K562 (cell line): ENCODE measurements around the gene DEDD. TPM values are rescaled to one million over a fixed set of nuclear protein-coding genes. Genes with fewer than 3 reads are reported as not detected.

Experiments
- ATAC-seq: fragments of 200-7000 bp; cut with Tn5 transposase; 3 replicates; pipeline ENCODE4 v1.9.1; 2020; ENCODE audit warnings: moderate library complexity
- BruUV-seq: library from RNA; stranded (reverse); fragments of 400-500 nt; replicated peaks from 2 replicates; lab custom pipeline; 2021; lab: Mats Ljungman, UMichigan
- CTCF ChIA-PET: fragments of 300-600 bp; formaldehyde crosslinking; extraction: SDS; loops from one replicate; lab custom pipeline; 2021; ENCODE audit warnings: low intra/inter-chr PET ratio; lab: Yijun Ruan, JAX
- POLR2A ChIA-PET: fragments of 300-600, 350-650 bp; sonication (Branson Sonifier 250); formaldehyde crosslinking; extraction: SDS; loops from one replicate; lab custom pipeline; 2021; ENCODE audit warnings: antibody characterized with exemption, inconsistent platforms; lab: Yijun Ruan, JAX
- DNase-seq, 4 experiments: peaks; one replicate each; pipeline versions ENCODE4 v3.0.0 to v3.0.0-alpha.2; 2011 to 2018; ENCODE audit warnings: low spot score in 3 of 4, mixed read lengths in 3 of 4; ENCODE audit errors: extremely low read depth in 1 of 4
- FAIRE-seq: peaks from 2 replicates; lab custom pipeline; 2011; peaks lifted over from hg19 to GRCh38; lab: Jason Lieb, UNC
- H2AFZ ChIP-seq: 2 replicates; pipeline ENCODE4 v1.6.0; 2011; ENCODE audit warnings: low read depth, low read length, control low read depth, inconsistent platforms
- H3K27ac ChIP-seq: fragments of 200-600 bp; 3 replicates; pipeline ENCODE4 v1.8.0; 2011; ENCODE audit warnings: low read depth, mild to moderate bottlenecking, control low read depth, inconsistent platforms, low read length, moderate library complexity, mixed read lengths; ENCODE audit errors: extremely low read depth
- H3K27me3 ChIP-seq, 2 experiments: fragments of 300-600 bp in 1 of 2; 2 replicates in 1 of 2; 3 replicates in 1 of 2; pipeline versions ENCODE4 v1.6.0 to v1.8.0; 2011; ENCODE audit warnings: inconsistent platforms in 2 of 2, low read length in 2 of 2, mild to moderate bottlenecking in 1 of 2, mixed read lengths in 1 of 2, moderate library complexity in 1 of 2; ENCODE audit not compliant: control insufficient read depth in 2 of 2, insufficient read depth in 2 of 2
- H3K36me3 ChIP-seq: fragments of 300-600 bp; 3 replicates; pipeline ENCODE4 v1.8.0; 2011; ENCODE audit warnings: mild to moderate bottlenecking, low read length, inconsistent platforms; ENCODE audit not compliant: control insufficient read depth, insufficient read depth
- H3K4me1 ChIP-seq, 2 experiments: fragments of 200-600 bp in 1 of 2; replicated peaks in 1 of 2; 2 replicates in 1 of 2; 3 replicates in 1 of 2; pipeline versions ENCODE4 v1.5.1 to v1.8.0; 2011; ENCODE audit warnings: inconsistent platforms in 2 of 2, low read length in 2 of 2, mild to moderate bottlenecking in 1 of 2, mixed read lengths in 1 of 2, moderate library complexity in 1 of 2; ENCODE audit not compliant: control insufficient read depth in 2 of 2, insufficient read depth in 2 of 2
- H3K4me2 ChIP-seq: 2 replicates; pipeline ENCODE4 v1.6.1; 2011; ENCODE audit warnings: low read length, control low read depth, inconsistent platforms, mixed read lengths; ENCODE audit not compliant: insufficient read depth
- H3K4me3 ChIP-seq: fragments of 200-600 bp; sonication (generic), shearing (Covaris generic); 2 replicates; pipeline ENCODE4 v1.5.1; 2016; ENCODE audit warnings: control low read depth, inconsistent platforms
- H3K79me2 ChIP-seq: fragments of 200-600 bp; 3 replicates; pipeline ENCODE4 v1.8.0; 2011; ENCODE audit warnings: low read length, inconsistent platforms; ENCODE audit not compliant: control insufficient read depth, insufficient read depth
- H3K9ac ChIP-seq, 2 experiments: 2 replicates each; pipeline versions ENCODE4 v1.6.0 to v1.6.1; 2011; ENCODE audit warnings: low read depth in 2 of 2, low read length in 2 of 2, control low read depth in 1 of 2, inconsistent platforms in 1 of 2, mild to moderate bottlenecking in 1 of 2, mixed read lengths in 1 of 2; ENCODE audit not compliant: insufficient read depth in 1 of 2
- H3K9me1 ChIP-seq: one replicate; pipeline ENCODE4 v1.6.0; 2011; ENCODE audit warnings: inconsistent platforms, mild to moderate bottlenecking, low read length, moderate library complexity; ENCODE audit not compliant: control insufficient read depth, insufficient read depth
- H3K9me3 ChIP-seq: replicated peaks from 2 replicates; pipeline ENCODE4 v1.5.1; 2011; ENCODE audit warnings: low read depth, low read length, inconsistent platforms; ENCODE audit not compliant: control insufficient read depth, insufficient read depth
- H4K20me1 ChIP-seq: replicated peaks from 2 replicates; pipeline ENCODE4 v1.6.1; 2011; ENCODE audit warnings: low read length, inconsistent platforms, mixed read lengths; ENCODE audit not compliant: control insufficient read depth, insufficient read depth
- ATF1 ChIP-seq, 2 experiments: fragments of 450-650 bp in 1 of 2; IDR thresholded peaks; 2 replicates each; pipeline ENCODE4 v1.6.1; 2016; ENCODE audit warnings: missing compliant biosample characterization in 1 of 2, missing genetic modification characterization in 1 of 2
- HCFC1 ChIP-seq: IDR thresholded peaks from 2 replicates; pipeline ENCODE4 v1.6.1; 2012; ENCODE audit warnings: low read depth, low read length, improper control_type of control experiment
- ILF3 ChIP-seq: fragments of 450-650 bp; IDR thresholded peaks from 2 replicates; pipeline ENCODE4 v1.6.1; 2018; ENCODE audit warnings: antibody characterized with exemption, mild to moderate bottlenecking, moderate library complexity, borderline replicate concordance
- JUND ChIP-seq, 2 experiments: IDR thresholded peaks; 2 replicates in 1 of 2; 3 replicates in 1 of 2; pipeline ENCODE4 v1.6.1; 2011; ENCODE audit warnings: borderline replicate concordance in 2 of 2, low read depth in 2 of 2, low read length in 2 of 2, improper control_type of control experiment in 1 of 2, missing biosample characterization in 1 of 2, missing genetic modification characterization in 1 of 2, missing genetic modification reagents in 1 of 2
- KDM4B ChIP-seq, 2 experiments: fragments of 450-650 bp in 1 of 2; sonication (generic) in 1 of 2; IDR thresholded peaks; 2 replicates each; pipeline ENCODE4 v1.6.1; 2016 to 2017; ENCODE audit warnings: borderline replicate concordance in 2 of 2, antibody characterized with exemption in 1 of 2, low read depth in 1 of 2, mild to moderate bottlenecking in 1 of 2
- NFIC ChIP-seq: fragments of 450-650 bp; IDR thresholded peaks from 2 replicates; pipeline ENCODE4 v1.6.1; 2017; ENCODE audit warnings: mild to moderate bottlenecking, inconsistent platforms
- SRF ChIP-seq, 2 experiments: fragments of 250-450, 450-650 bp in 1 of 2; sonication (Bioruptor Pico) in 1 of 2; sonication (generic) in 1 of 2; formaldehyde crosslinking; IDR thresholded peaks; 2 replicates each; pipeline versions ENCODE4 v1.5.0 to v1.5.1; 2020 to 2022; ENCODE audit warnings: mild to moderate bottlenecking in 1 of 2, missing genetic modification reagents in 1 of 2
- TAF7 ChIP-seq: fragments of 450-650 bp; IDR thresholded peaks from 2 replicates; pipeline ENCODE4 v1.6.1; 2016; ENCODE audit warnings: missing genetic modification characterization, missing compliant biosample characterization
- ZNF274 ChIP-seq: IDR thresholded peaks from 2 replicates; pipeline ENCODE4 v1.6.1; 2011; ENCODE audit warnings: low read depth, mild to moderate bottlenecking, low read length, moderate library complexity, borderline replicate concordance
- WGBS: fragments of 100-300 bp; shearing (Covaris generic); methylation state at CpG from one replicate; pipeline ENCODE4 v1.1.6; 2016; ENCODE audit warnings: low coverage, mixed read lengths; ENCODE audit not compliant: insufficient coverage; ENCODE audit errors: missing lambda C conversion rate; 5-methylcytosine and 5-hydroxymethylcytosine counted together
- in situ Hi-C: fragments of 300-500 bp; cut with MboI; formaldehyde crosslinking; loops from 4 replicates; pipeline ENCODE4 v1.15.0; 2018; ENCODE audit warnings: inconsistent platforms, mixed read lengths
- intact Hi-C: fragments of 100-400 bp; cut with micrococcal nuclease; formaldehyde crosslinking; loops from 2 replicates; pipeline ENCODE4 v1.14.2; 2022
- polyA plus RNA-seq, 8 experiments: library from polyadenylated mRNA; depleted of rRNA in 4 of 8; stranded (reverse) in 5 of 8; unstranded in 3 of 8; fragments of >200 nt; fragmentation: Nextera tagmentation in 2 of 8; fragmentation: Illumina TruSeq in 1 of 8; extraction: Ambion mirVana in 2 of 8; extraction: Trizol in 1 of 8; gene quantifications; 2 replicates each; pipeline versions ENCODE4 v1.2.1 to v1.2.3, GENCODE V29; 2011 to 2014; ENCODE audit warnings: inconsistent platforms in 1 of 8, missing spikeins in 1 of 8
- total RNA-seq, 7 experiments: library from RNA; depleted of rRNA in 6 of 7; stranded (reverse); fragments of >200 nt in 6 of 7; fragmentation: Illumina TruSeq in 2 of 7; extraction: Trizol in 2 of 7; gene quantifications; 2 replicates each; pipeline versions ENCODE4 v1.2.1 to v1.2.3, GENCODE V29; 2011 to 2021; ENCODE audit warnings: low replicate concordance in 1 of 7
- TF ChIP-seq, protein P1 (sequence below), 2 experiments: fragments of 450-650 bp in 1 of 2; sonication (generic) in 1 of 2; formaldehyde crosslinking in 1 of 2; IDR thresholded peaks in 1 of 2; conservative IDR thresholded peaks in 1 of 2; 2 replicates each; pipeline versions ENCODE4 v1.6.1 to v1.8.1; 2016 to 2023; ENCODE audit warnings: mild to moderate bottlenecking in 2 of 2, moderate library complexity in 2 of 2, inconsistent platforms in 1 of 2, missing genetic modification reagents in 1 of 2
- TF ChIP-seq, protein P2 (sequence below): sonication (generic); formaldehyde crosslinking; IDR thresholded peaks from 2 replicates; pipeline ENCODE4 v1.8.1; 2023; ENCODE audit warnings: mild to moderate bottlenecking, missing genetic modification reagents
- TF ChIP-seq, protein P3 (sequence below): fragments of 200-800 bp; sonication (Bioruptor generic); IDR thresholded peaks from 2 replicates; pipeline ENCODE4 v1.6.1; 2016; ENCODE audit warnings: missing genetic modification characterization, missing compliant biosample characterization

Gene DEDD
- total and polyA plus RNA-seq, 9 of the 15 experiments (the other 6 are each of a cell fraction or from before 2014, with no cell fraction given): 11.6 to 41.0 (median 16.8) TPM

DNA sequence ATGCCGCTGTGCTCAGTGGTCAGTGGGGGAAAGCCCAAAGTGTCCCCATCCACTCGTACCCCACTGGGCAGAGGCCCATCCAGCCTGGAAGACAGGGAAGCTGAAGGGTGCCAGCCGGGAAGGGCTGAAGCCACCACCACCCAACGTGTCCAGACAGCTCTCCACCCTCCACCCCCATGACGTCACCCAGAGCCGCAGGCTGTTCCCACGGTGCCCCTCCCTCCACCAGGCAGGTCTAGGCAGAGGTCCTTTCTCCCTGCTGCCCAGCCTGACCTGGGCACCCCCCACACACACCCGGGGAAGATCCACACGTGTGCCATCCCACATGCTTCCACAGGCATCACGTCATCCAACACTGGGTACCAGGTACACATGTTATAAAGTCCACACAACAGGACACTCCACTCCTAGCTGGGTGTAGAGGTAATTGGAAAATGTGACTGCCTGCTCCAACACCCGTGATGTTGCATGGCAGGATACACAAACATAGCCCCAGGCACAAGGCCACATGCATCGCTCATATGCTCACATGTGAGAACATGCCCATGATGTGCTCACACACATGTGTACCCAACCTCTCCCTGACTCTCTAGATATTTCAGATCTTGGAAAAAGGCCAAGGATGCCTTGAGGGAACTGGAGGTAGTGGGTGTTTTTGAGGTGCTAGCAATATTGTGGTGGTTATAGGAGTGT is 57.6 kb downstream of the DEDD start:
- Histone ChIP-seq H3K9me1 (no peaks in the 10 kb centered on the region), H3K9ac (peak overlapping the region in 1 of 2 experiments; percentile 31; a peak in 2 of 4 replicates), H3K4me2 (no peak overlapping the region), H3K79me2 (no peaks in the 10 kb centered on the region), H3K4me1 (peaks cover 8 to 25% of the 10 kb centered on the region in 2 experiments; a peak in 3 of 5 replicates), H2AFZ (peak overlapping the region; percentile 50; the same call in 1 of the 2 replicates), H3K27me3 (no peaks in the 10 kb centered on the region), H3K27ac (no peak overlapping the region), H3K4me3 (no peak overlapping the region), H3K36me3 (no peaks in the 10 kb centered on the region), H3K9me3 (no peaks in the 10 kb centered on the region), H4K20me1 (no peaks in the 10 kb centered on the region)
- FAIRE-seq (peak; percentile 15), ATAC-seq (peak; percentile 41; the same call in 2 of the 3 replicates), DNase-seq (peak in 2 of 4 experiments; percentile 58 to 64)
- BruUV-seq: no TSS peak
- POLR2A ChIA-PET: interaction anchor here (1.0 to 1.9 kb wide), 2 partner anchors 10 to 58 kb away, joined by 4 to 8 read pairs; no protein-coding TSS in a partner anchor
- CTCF ChIA-PET: no interaction called here
- WGBS: 19% methylated on average over 12 of the region's 12 CpGs
- in situ Hi-C loops (loop anchor here (25.0 kb wide), 1 partner anchor 238 kb away; no protein-coding TSS in a partner anchor), intact Hi-C loops (loop anchor here (10.0 kb wide), 1 partner anchor 60 kb away; the partner anchor contains the start of gene DEDD)
- no peak for TF ChIP-seq SRF (CRISPR knock-in tag; IDR thresholded peaks at IDR 0.05)
- TF ChIP-seq HCFC1: no peak
- TF ChIP-seq, protein P1, sequence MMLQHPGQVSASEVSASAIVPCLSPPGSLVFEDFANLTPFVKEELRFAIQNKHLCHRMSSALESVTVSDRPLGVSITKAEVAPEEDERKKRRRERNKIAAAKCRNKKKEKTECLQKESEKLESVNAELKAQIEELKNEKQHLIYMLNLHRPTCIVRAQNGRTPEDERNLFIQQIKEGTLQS (IDR thresholded peaks at IDR 0.05): peak; percentile 92
- TF ChIP-seq, protein P1 (CRISPR knock-in tag; conservative IDR thresholded peaks at IDR 0.05): no peak
- no peak for TF ChIP-seq KDM4B (IDR thresholded peaks at IDR 0.05; ENCODE audit: borderline replicate concordance in 2 of 2, low read depth in 1 of 2)
- TF ChIP-seq, protein P2, sequence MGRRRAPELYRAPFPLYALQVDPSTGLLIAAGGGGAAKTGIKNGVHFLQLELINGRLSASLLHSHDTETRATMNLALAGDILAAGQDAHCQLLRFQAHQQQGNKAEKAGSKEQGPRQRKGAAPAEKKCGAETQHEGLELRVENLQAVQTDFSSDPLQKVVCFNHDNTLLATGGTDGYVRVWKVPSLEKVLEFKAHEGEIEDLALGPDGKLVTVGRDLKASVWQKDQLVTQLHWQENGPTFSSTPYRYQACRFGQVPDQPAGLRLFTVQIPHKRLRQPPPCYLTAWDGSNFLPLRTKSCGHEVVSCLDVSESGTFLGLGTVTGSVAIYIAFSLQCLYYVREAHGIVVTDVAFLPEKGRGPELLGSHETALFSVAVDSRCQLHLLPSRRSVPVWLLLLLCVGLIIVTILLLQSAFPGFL (CRISPR knock-in tag): no peak
- no peak for TF ChIP-seq ILF3
- TF ChIP-seq NFIC: peak; percentile 57
- TF ChIP-seq, protein P3, sequence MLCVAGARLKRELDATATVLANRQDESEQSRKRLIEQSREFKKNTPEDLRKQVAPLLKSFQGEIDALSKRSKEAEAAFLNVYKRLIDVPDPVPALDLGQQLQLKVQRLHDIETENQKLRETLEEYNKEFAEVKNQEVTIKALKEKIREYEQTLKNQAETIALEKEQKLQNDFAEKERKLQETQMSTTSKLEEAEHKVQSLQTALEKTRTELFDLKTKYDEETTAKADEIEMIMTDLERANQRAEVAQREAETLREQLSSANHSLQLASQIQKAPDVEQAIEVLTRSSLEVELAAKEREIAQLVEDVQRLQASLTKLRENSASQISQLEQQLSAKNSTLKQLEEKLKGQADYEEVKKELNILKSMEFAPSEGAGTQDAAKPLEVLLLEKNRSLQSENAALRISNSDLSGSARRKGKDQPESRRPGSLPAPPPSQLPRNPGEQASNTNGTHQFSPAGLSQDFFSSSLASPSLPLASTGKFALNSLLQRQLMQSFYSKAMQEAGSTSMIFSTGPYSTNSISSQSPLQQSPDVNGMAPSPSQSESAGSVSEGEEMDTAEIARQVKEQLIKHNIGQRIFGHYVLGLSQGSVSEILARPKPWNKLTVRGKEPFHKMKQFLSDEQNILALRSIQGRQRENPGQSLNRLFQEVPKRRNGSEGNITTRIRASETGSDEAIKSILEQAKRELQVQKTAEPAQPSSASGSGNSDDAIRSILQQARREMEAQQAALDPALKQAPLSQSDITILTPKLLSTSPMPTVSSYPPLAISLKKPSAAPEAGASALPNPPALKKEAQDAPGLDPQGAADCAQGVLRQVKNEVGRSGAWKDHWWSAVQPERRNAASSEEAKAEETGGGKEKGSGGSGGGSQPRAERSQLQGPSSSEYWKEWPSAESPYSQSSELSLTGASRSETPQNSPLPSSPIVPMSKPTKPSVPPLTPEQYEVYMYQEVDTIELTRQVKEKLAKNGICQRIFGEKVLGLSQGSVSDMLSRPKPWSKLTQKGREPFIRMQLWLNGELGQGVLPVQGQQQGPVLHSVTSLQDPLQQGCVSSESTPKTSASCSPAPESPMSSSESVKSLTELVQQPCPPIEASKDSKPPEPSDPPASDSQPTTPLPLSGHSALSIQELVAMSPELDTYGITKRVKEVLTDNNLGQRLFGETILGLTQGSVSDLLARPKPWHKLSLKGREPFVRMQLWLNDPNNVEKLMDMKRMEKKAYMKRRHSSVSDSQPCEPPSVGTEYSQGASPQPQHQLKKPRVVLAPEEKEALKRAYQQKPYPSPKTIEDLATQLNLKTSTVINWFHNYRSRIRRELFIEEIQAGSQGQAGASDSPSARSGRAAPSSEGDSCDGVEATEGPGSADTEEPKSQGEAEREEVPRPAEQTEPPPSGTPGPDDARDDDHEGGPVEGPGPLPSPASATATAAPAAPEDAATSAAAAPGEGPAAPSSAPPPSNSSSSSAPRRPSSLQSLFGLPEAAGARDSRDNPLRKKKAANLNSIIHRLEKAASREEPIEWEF: no peak
- TF ChIP-seq JUND (IDR thresholded peaks at IDR 0.05; ENCODE audit: borderline replicate concordance, low read depth, low read length): peak; percentile 47
- TF ChIP-seq JUND (tag; IDR thresholded peaks at IDR 0.05; ENCODE audit: borderline replicate concordance, low read depth, low read length): peak; percentile 72; the same call in 2 of the 3 replicates
- no peak for TF ChIP-seq ZNF274
- no peak for TF ChIP-seq ATF1 (CRISPR knock-in tag; IDR thresholded peaks at IDR 0.05)
- TF ChIP-seq ATF1 (tag; IDR thresholded peaks at IDR 0.05): peak; percentile 71
- no peak for TF ChIP-seq TAF7 (tag)
